HCT116 (cell line): ENCODE measurements around the gene UBE2J2. TPM values are rescaled to one million over a fixed set of nuclear protein-coding genes. Genes with fewer than 3 reads are reported as not detected.

Experiments
- ATAC-seq: fragments of 200-7000 bp; cut with Tn5 transposase; 2 replicates; pipeline ENCODE4 v1.9.1; 2020; ENCODE audit warnings: mild to moderate bottlenecking, moderate library complexity
- BruUV-seq: library from RNA; stranded (reverse); fragments of 400-500 nt; replicated peaks from 2 replicates; lab custom pipeline; 2021; lab: Mats Ljungman, UMichigan
- CTCF ChIA-PET: fragments of 300-600 bp; sonication (Branson Sonifier 250); formaldehyde crosslinking; loops from one replicate; lab custom pipeline; 2021; ENCODE audit warnings: antibody characterized with exemption; lab: Charles Lee
- POLR2A ChIA-PET: fragments of 300-600, 350-600 bp; sonication (Branson Sonifier 250); formaldehyde crosslinking; loops from one replicate; lab custom pipeline; 2021; ENCODE audit warnings: antibody characterized with exemption; lab: Charles Lee
- RAD21 ChIA-PET, 2 experiments: fragments of 300-600 bp; sonication (Branson Sonifier 250); formaldehyde crosslinking; loops; one replicate each; lab custom pipeline; 2023; ENCODE audit warnings: low total read pairs in 2 of 2; ENCODE audit not compliant: uncharacterized antibody in 2 of 2, unreplicated experiment in 2 of 2, low non-redundant PET in 1 of 2; lab: Charles Lee
- DNase-seq: peaks from one replicate; pipeline ENCODE4 v3.0.0-alpha.2; 2010; ENCODE audit warnings: low read depth, low spot score
- H2AFZ ChIP-seq: fragments of 200-600 bp; shearing (Covaris generic), sonication (generic); 2 replicates; pipeline ENCODE4 v1.6.1; 2017; ENCODE audit warnings: low read depth, mixed run types, mixed read lengths, antibody characterized with exemption, low read length; ENCODE audit not compliant: poor library complexity, severe bottlenecking
- H3K27ac ChIP-seq: 2 replicates; pipeline ENCODE4 v1.5.1; 2012; ENCODE audit warnings: low read depth, low read length
- H3K27me3 ChIP-seq: fragments of 200-600 bp; sonication (generic); 2 replicates; pipeline ENCODE4 v1.6.1; 2016; ENCODE audit warnings: mixed run types, low read length, mixed read lengths; ENCODE audit not compliant: insufficient read depth
- H3K36me3 ChIP-seq, 2 experiments: fragments of 200-500 bp in 1 of 2; fragments of 200-600 bp in 1 of 2; sonication (Bioruptor generic) in 1 of 2; sonication (generic) in 1 of 2; 2 replicates each; pipeline versions ENCODE4 v1.5.1 to v1.6.1; 2014 to 2016; ENCODE audit warnings: low read length in 2 of 2, inconsistent platforms in 1 of 2, mixed read lengths in 1 of 2, mixed run types in 1 of 2; ENCODE audit not compliant: insufficient read depth in 2 of 2, control insufficient read depth in 1 of 2
- H3K4me1 ChIP-seq, 2 experiments: fragments of 200-600 bp in 1 of 2; sonication (generic) in 1 of 2; 2 replicates each; pipeline versions ENCODE4 v1.5.1 to v1.6.1; 2012 to 2017; ENCODE audit warnings: low read length in 2 of 2, inconsistent platforms in 1 of 2, mild to moderate bottlenecking in 1 of 2, mixed read lengths in 1 of 2, mixed run types in 1 of 2, moderate library complexity in 1 of 2; ENCODE audit not compliant: insufficient read depth in 2 of 2, control insufficient read depth in 1 of 2
- H3K4me2 ChIP-seq: fragments of 200-600 bp; sonication (generic); 2 replicates; pipeline ENCODE4 v1.6.1; 2017; ENCODE audit warnings: mixed run types, low read length, mixed read lengths
- H3K4me3 ChIP-seq, 2 experiments: fragments of 200-600 bp in 1 of 2; sonication (generic) in 1 of 2; replicated peaks in 1 of 2; 2 replicates each; pipeline ENCODE4 v1.5.1; 2011 to 2016; ENCODE audit warnings: low read length in 2 of 2, control low read depth in 1 of 2, low read depth in 1 of 2, mild to moderate bottlenecking in 1 of 2, mixed read lengths in 1 of 2, mixed run types in 1 of 2
- H3K79me2 ChIP-seq: fragments of 200-600 bp; sonication (generic); 2 replicates; pipeline ENCODE4 v1.6.1; 2017; ENCODE audit warnings: mild to moderate bottlenecking, mixed run types, low read length, moderate library complexity, mixed read lengths; ENCODE audit not compliant: insufficient read depth
- H3K9ac ChIP-seq: fragments of 200-600 bp; sonication (generic); 2 replicates; pipeline ENCODE4 v1.6.1; 2016; ENCODE audit warnings: low read length, mixed read lengths
- H3K9me2 ChIP-seq: fragments of 200-600 bp; sonication (generic), shearing (Covaris generic); 2 replicates; pipeline ENCODE4 v1.6.1; 2017; ENCODE audit warnings: mixed run types, mild to moderate bottlenecking, moderate library complexity; ENCODE audit not compliant: insufficient read depth
- H3K9me3 ChIP-seq, 2 experiments: fragments of 200-500 bp in 1 of 2; fragments of 200-600 bp in 1 of 2; sonication (Bioruptor generic) in 1 of 2; sonication (generic) in 1 of 2; 2 replicates each; pipeline ENCODE4 v1.6.1; 2014 to 2017; ENCODE audit warnings: low read length in 2 of 2, mixed read lengths in 2 of 2, inconsistent platforms in 1 of 2, low read depth in 1 of 2, mild to moderate bottlenecking in 1 of 2, mixed run types in 1 of 2, moderate library complexity in 1 of 2; ENCODE audit not compliant: control insufficient read depth in 1 of 2, insufficient read depth in 1 of 2
- H4K20me1 ChIP-seq: fragments of 200-600 bp; sonication (generic), shearing (Covaris generic); 2 replicates; pipeline ENCODE4 v1.6.1; 2017; ENCODE audit warnings: mixed run types, mild to moderate bottlenecking, moderate library complexity; ENCODE audit not compliant: insufficient read depth
- CBX3 ChIP-seq: IDR thresholded peaks from 2 replicates; pipeline ENCODE4 v1.6.1; 2012; ENCODE audit warnings: low read depth
- CEBPB ChIP-seq: IDR thresholded peaks from 2 replicates; pipeline ENCODE4 v1.6.1; 2012; ENCODE audit warnings: low read depth
- CTCF ChIP-seq, 3 experiments: fragments of 200-600 bp in 1 of 3; sonication (generic) in 1 of 3; IDR thresholded peaks in 2 of 3; conservative IDR thresholded peaks in 1 of 3; 2 replicates each; pipeline ENCODE4 v1.5.1; 2012 to 2017; ENCODE audit warnings: low read depth in 2 of 3, low read length in 2 of 3, antibody characterized with exemption in 1 of 3, borderline replicate concordance in 1 of 3, control low read depth in 1 of 3, mild to moderate bottlenecking in 1 of 3, mixed read lengths in 1 of 3, mixed run types in 1 of 3, moderate library complexity in 1 of 3; ENCODE audit not compliant: insufficient read depth in 1 of 3
- EGR1 ChIP-seq: IDR thresholded peaks from 2 replicates; pipeline ENCODE4 v1.6.1; 2012; ENCODE audit warnings: low read depth
- ELF1 ChIP-seq: IDR thresholded peaks from 2 replicates; pipeline ENCODE4 v1.6.1; 2012; ENCODE audit warnings: low read depth, borderline replicate concordance
- FOSL1 ChIP-seq: IDR thresholded peaks from 2 replicates; pipeline ENCODE4 v1.6.1; 2012; ENCODE audit warnings: low read depth
- JUND ChIP-seq: IDR thresholded peaks from 2 replicates; pipeline ENCODE4 v1.6.1; 2012
- MAX ChIP-seq: IDR thresholded peaks from 2 replicates; pipeline ENCODE4 v1.6.1; 2012
- POLR2A ChIP-seq: IDR thresholded peaks from 2 replicates; pipeline ENCODE4 v1.7.0; 2011; ENCODE audit warnings: borderline replicate concordance; ENCODE audit not compliant: insufficient read depth, insufficient read length; ENCODE audit errors: extremely low read depth
- RAD21 ChIP-seq: IDR thresholded peaks from 2 replicates; pipeline ENCODE4 v1.6.1; 2012; ENCODE audit warnings: low read depth, mild to moderate bottlenecking
- REST ChIP-seq: IDR thresholded peaks from 2 replicates; pipeline ENCODE4 v1.6.1; 2012; ENCODE audit warnings: low read depth
- SP1 ChIP-seq: IDR thresholded peaks from 2 replicates; pipeline ENCODE4 v1.6.1; 2012; ENCODE audit warnings: low read depth
- SRF ChIP-seq: IDR thresholded peaks from 2 replicates; pipeline ENCODE4 v1.6.1; 2012; ENCODE audit warnings: low read depth
- YY1 ChIP-seq: IDR thresholded peaks from 2 replicates; pipeline ENCODE4 v1.6.1; 2011; ENCODE audit warnings: low read length, low read depth, moderate library complexity, mild to moderate bottlenecking; ENCODE audit not compliant: insufficient replicate concordance; ENCODE audit errors: extremely low read depth
- ZFX ChIP-seq: fragments of 450-650 bp; IDR thresholded peaks from 2 replicates; pipeline ENCODE4 v1.6.1; 2017
- intact Hi-C: fragments of 100-400 bp; cut with micrococcal nuclease; formaldehyde crosslinking; loops from 2 replicates; pipeline ENCODE4 v1.10.0; 2022
- total RNA-seq: library from RNA; stranded (reverse); gene quantifications from one replicate; pipeline ENCODE4 v1.2.1, GENCODE V29; 2021; ENCODE audit not compliant: unreplicated experiment

Gene UBE2J2
- total RNA-seq, 1 experiment from 2014 or later = 67.7 TPM

GRCh38 chr1:1245178-1245816 lies 28.4 kb downstream of the UBE2J2 start:
- Histone ChIP-seq H3K4me1 (peaks cover 0 to 9% of the 10 kb centered on the region in 2 experiments; a peak in 1 of 4 replicates), H4K20me1 (no peaks in the 10 kb centered on the region), H3K4me2 (no peak overlapping the region), H3K9me3 (no peaks in the 10 kb centered on the region), H2AFZ (no peak overlapping the region), H3K27me3 (no peaks in the 10 kb centered on the region), H3K36me3 (no peaks in the 10 kb centered on the region), H3K9me2 (no peaks in the 10 kb centered on the region), H3K9ac (no peak overlapping the region), H3K79me2 (no peaks in the 10 kb centered on the region), H3K27ac (no peak overlapping the region; the same call in 1 of the 2 replicates), H3K4me3 (no peak overlapping the region)
- POLR2A ChIA-PET = no interaction called here
- TF ChIP-seq SP1 (no peak), FOSL1 (no peak), YY1 (no peak), ZFX (no peak), MAX (no peak), POLR2A (no peak), CEBPB (no peak), ELF1 (no peak), REST (no peak), CTCF (IDR thresholded peaks at IDR 0.05 in 2 of 3, conservative IDR thresholded peaks at IDR 0.05 in 1 of 3; ENCODE audit: borderline replicate concordance in 1 of 3, insufficient read depth in 1 of 3, low read depth in 2 of 3, low read length in 2 of 3) (no peak), CBX3 (no peak), JUND (no peak), RAD21 (no peak), EGR1 (no peak), SRF (no peak)
- no TSS peak for BruUV-seq
- intact Hi-C loops = no loop called here
- no peak for ATAC-seq
- CTCF ChIA-PET = no interaction called here
- RAD21 ChIA-PET = no interaction called here
- no peak for DNase-seq
